ENCODE data around the gene FUT9. TPM values are rescaled to one million over a fixed set of nuclear protein-coding genes. Genes with fewer than 3 reads are reported as not detected.
"Not testable (repeated sequence)": the region's sequence is repeated elsewhere in the genome, so short reads cannot be mapped to it uniquely, and the experiment has no call there.

The FUT9 gene
- total and polyA plus RNA-seq, 2 donors (not counting 1 experiment from before 2014, with no cell fraction given) = not detected

DNA sequence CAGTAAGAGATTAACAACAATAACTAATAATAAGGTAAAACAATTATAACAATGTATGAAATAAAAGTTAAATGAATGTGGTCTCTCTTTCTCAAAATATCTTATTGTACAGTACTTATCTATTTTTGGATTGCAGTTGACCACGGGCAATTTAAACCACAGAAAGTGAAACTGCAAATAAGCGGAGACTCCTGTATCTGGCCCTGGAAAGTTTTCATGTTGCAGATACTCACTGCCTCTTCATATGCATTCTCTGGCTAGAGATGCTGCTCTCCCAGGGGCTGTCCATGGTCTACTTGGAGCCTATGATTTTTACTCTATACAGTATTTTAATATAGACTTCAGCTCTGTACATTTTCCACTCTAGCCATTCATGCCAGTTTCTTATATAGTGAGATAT is 230.8 kb downstream of the FUT9 start:
- DNase-seq (ENCODE audit: low read depth in 2 of 2) = peak in 1 of 2 donors; percentile 33
- no peak overlapping the region for H3K4me2 ChIP-seq (ENCODE audit: extremely low read depth, insufficient read depth, low read length)
- H3K36me3 ChIP-seq (ENCODE audit: control insufficient read depth, insufficient read depth, low read length) = no peaks in the 10 kb centered on the region
- no peak overlapping the region for H3K4me3 ChIP-seq (replicated peaks in 1 of 4; ENCODE audit: control extremely low read depth in 1 of 4, insufficient read depth in 1 of 4, low read depth in 3 of 4, low read length in 4 of 4)
- no peak overlapping the region for H3K9ac ChIP-seq (ENCODE audit: insufficient read depth, low read length)
- H3K27me3 ChIP-seq (ENCODE audit: control insufficient read depth, insufficient read depth, low read length) = no peaks in the 10 kb centered on the region
- TF ChIP-seq EZH2 (IDR thresholded peaks at IDR 0.05; ENCODE audit: low read length, missing control alignments) = no peak
- TF ChIP-seq, protein P1, sequence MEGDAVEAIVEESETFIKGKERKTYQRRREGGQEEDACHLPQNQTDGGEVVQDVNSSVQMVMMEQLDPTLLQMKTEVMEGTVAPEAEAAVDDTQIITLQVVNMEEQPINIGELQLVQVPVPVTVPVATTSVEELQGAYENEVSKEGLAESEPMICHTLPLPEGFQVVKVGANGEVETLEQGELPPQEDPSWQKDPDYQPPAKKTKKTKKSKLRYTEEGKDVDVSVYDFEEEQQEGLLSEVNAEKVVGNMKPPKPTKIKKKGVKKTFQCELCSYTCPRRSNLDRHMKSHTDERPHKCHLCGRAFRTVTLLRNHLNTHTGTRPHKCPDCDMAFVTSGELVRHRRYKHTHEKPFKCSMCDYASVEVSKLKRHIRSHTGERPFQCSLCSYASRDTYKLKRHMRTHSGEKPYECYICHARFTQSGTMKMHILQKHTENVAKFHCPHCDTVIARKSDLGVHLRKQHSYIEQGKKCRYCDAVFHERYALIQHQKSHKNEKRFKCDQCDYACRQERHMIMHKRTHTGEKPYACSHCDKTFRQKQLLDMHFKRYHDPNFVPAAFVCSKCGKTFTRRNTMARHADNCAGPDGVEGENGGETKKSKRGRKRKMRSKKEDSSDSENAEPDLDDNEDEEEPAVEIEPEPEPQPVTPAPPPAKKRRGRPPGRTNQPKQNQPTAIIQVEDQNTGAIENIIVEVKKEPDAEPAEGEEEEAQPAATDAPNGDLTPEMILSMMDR (conservative IDR thresholded peaks at IDR 0.05 in 1 of 2, IDR thresholded peaks at IDR 0.05 in 1 of 2; ENCODE audit: low read depth in 1 of 2, low read length in 2 of 2) = no peak
- no peaks in the 10 kb centered on the region for H3K9me3 ChIP-seq (ENCODE audit: control insufficient read depth, insufficient read depth, low read depth, low read length)
- H3K27ac ChIP-seq (ENCODE audit: insufficient read depth, low read length) = no peak overlapping the region
- H4K20me1 ChIP-seq (ENCODE audit: control insufficient read depth, extremely low read depth, insufficient read depth, low read length) = no peaks in the 10 kb centered on the region
- no peak overlapping the region for H2AFZ ChIP-seq (ENCODE audit: low read length)
- H3K4me1 ChIP-seq (ENCODE audit: control insufficient read depth, extremely low read depth, insufficient read depth, low read length) = no peaks in the 10 kb centered on the region
- H3K79me2 ChIP-seq (ENCODE audit: control insufficient read depth, insufficient read depth, low read length) = no peaks in the 10 kb centered on the region

DNA sequence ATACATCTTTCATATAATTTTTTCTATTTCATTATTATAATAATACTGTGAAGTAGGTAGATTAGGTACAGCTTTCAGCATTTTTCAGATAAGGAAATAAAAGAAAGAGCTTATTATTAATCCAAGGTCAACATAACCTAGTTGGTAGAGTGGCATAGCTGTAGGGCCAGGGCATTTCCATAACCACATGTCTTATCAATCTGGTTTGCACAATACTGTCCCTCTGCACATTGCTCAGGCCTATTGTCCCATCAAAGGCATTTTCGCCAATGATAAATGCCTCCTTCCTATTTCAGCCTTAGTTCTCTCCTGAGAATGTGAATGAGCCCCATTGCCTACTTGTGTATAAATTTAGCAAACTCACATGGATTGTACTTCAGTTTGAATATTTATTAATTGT is 234.0 kb downstream of the FUT9 start:
- Histone ChIP-seq H2AFZ (ENCODE audit: low read length) (no peak overlapping the region), H3K4me2 (ENCODE audit: extremely low read depth, insufficient read depth, low read length) (no peak overlapping the region), H3K9me3 (ENCODE audit: control insufficient read depth, insufficient read depth, low read depth, low read length) (no peaks in the 10 kb centered on the region), H3K79me2 (ENCODE audit: control insufficient read depth, insufficient read depth, low read length) (no peaks in the 10 kb centered on the region), H3K27me3 (ENCODE audit: control insufficient read depth, insufficient read depth, low read length) (no peaks in the 10 kb centered on the region), H3K27ac (ENCODE audit: insufficient read depth, low read length) (no peak overlapping the region), H3K9ac (ENCODE audit: insufficient read depth, low read length) (no peak overlapping the region), H3K36me3 (ENCODE audit: control insufficient read depth, insufficient read depth, low read length) (no peaks in the 10 kb centered on the region), H3K4me3 (replicated peaks in 1 of 4; ENCODE audit: control extremely low read depth in 1 of 4, insufficient read depth in 1 of 4, low read depth in 3 of 4, low read length in 4 of 4) (no peak overlapping the region), H4K20me1 (ENCODE audit: control insufficient read depth, extremely low read depth, insufficient read depth, low read length) (no peaks in the 10 kb centered on the region), H3K4me1 (ENCODE audit: control insufficient read depth, extremely low read depth, insufficient read depth, low read length) (no peaks in the 10 kb centered on the region)
- no peak for TF ChIP-seq EZH2 (IDR thresholded peaks at IDR 0.05; ENCODE audit: low read length, missing control alignments)
- TF ChIP-seq, protein P1 (conservative IDR thresholded peaks at IDR 0.05 in 1 of 2, IDR thresholded peaks at IDR 0.05 in 1 of 2; ENCODE audit: low read depth in 1 of 2, low read length in 2 of 2) = no peak
- DNase-seq (ENCODE audit: low read depth in 2 of 2) = no peak

DNA sequence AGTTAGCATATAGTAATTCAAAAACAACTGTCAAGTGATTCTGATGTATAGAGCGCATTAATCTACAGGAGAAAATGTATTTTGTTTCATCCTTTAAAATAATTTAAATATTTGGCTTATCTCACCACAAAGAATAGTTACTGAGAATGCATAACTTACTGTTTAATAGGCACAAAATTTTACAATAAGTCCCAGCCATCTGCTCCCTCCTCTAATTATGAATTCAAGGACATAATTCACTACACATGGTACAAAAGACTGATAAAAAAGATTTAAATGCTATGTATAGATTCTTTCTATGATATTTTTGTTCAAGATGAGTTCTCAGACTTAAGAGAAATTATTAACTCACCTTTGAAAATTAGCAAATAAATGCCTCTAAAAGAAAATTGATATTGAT is 242.0 kb downstream of the FUT9 start:
- Histone ChIP-seq H3K9ac (ENCODE audit: insufficient read depth, low read length) (no peak overlapping the region), H3K4me1 (ENCODE audit: control insufficient read depth, extremely low read depth, insufficient read depth, low read length) (no peaks in the 10 kb centered on the region), H2AFZ (ENCODE audit: low read length) (no peak overlapping the region), H4K20me1 (ENCODE audit: control insufficient read depth, extremely low read depth, insufficient read depth, low read length) (no peaks in the 10 kb centered on the region), H3K36me3 (ENCODE audit: control insufficient read depth, insufficient read depth, low read length) (no peaks in the 10 kb centered on the region), H3K9me3 (ENCODE audit: control insufficient read depth, insufficient read depth, low read depth, low read length) (no peaks in the 10 kb centered on the region), H3K27ac (ENCODE audit: insufficient read depth, low read length) (no peak overlapping the region), H3K27me3 (ENCODE audit: control insufficient read depth, insufficient read depth, low read length) (no peaks in the 10 kb centered on the region), H3K4me3 (replicated peaks in 1 of 4; ENCODE audit: control extremely low read depth in 1 of 4, insufficient read depth in 1 of 4, low read depth in 3 of 4, low read length in 4 of 4) (no peak overlapping the region), H3K4me2 (ENCODE audit: extremely low read depth, insufficient read depth, low read length) (no peak overlapping the region), H3K79me2 (ENCODE audit: control insufficient read depth, insufficient read depth, low read length) (no peaks in the 10 kb centered on the region)
- no peak for TF ChIP-seq EZH2 (IDR thresholded peaks at IDR 0.05; ENCODE audit: low read length, missing control alignments)
- TF ChIP-seq, protein P1 (conservative IDR thresholded peaks at IDR 0.05 in 1 of 2, IDR thresholded peaks at IDR 0.05 in 1 of 2; ENCODE audit: low read depth in 1 of 2, low read length in 2 of 2) = no peak
- no peak for DNase-seq (ENCODE audit: low read depth in 2 of 2)

DNA sequence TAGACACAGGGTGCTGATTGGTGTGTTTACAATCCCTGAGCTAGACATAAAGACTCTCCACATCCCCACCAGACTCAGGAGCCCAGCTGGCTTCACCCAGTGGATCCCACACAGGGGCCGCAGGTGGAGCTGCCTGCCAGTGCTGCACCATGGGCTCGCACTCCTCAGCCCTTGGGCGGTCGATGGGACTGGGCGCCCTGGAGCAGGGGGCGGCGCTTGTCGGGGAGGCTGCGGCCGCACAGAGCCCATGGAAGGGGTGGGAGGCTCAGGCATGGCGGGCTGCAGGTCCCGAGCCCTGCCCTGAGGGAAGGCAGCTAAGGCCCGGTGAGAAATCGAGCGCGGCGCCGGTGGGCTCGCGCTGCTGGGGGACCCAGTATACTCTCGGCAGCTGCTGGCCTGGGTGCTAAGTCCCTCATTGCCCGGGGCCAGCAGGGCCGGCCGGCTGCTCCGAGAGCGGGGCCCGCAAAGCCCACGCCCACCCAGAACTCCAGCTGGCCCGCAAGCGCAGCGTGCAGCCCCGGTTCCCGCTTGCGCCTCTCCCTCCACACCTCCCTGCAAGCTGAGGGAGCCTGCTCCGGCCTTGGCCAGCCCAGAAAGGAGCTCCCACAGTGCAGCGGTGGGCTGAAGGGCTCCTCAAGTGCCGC is 245.1 kb downstream of the FUT9 start:
- H3K79me2 ChIP-seq (ENCODE audit: control insufficient read depth, insufficient read depth, low read length); H2AFZ ChIP-seq (ENCODE audit: low read length); DNase-seq (ENCODE audit: low read depth in 2 of 2); H3K9me3 ChIP-seq (ENCODE audit: control insufficient read depth, insufficient read depth, low read depth, low read length); H3K27me3 ChIP-seq (ENCODE audit: control insufficient read depth, insufficient read depth, low read length); H3K36me3 ChIP-seq (ENCODE audit: control insufficient read depth, insufficient read depth, low read length); H3K9ac ChIP-seq (ENCODE audit: insufficient read depth, low read length); H3K4me3 ChIP-seq (replicated peaks in 1 of 4; ENCODE audit: control extremely low read depth in 1 of 4, insufficient read depth in 1 of 4, low read depth in 3 of 4, low read length in 4 of 4); H3K27ac ChIP-seq (ENCODE audit: insufficient read depth, low read length); H4K20me1 ChIP-seq (ENCODE audit: control insufficient read depth, extremely low read depth, insufficient read depth, low read length); H3K4me2 ChIP-seq (ENCODE audit: extremely low read depth, insufficient read depth, low read length); H3K4me1 ChIP-seq (ENCODE audit: control insufficient read depth, extremely low read depth, insufficient read depth, low read length): not testable (repeated sequence)
